ENCODE measurements around the gene CCNH. TPM values are rescaled to one million over a fixed set of nuclear protein-coding genes. Genes with fewer than 3 reads are reported as not detected.
A peak's percentile ranks its signal among the peaks of the same experiment; 100 is the strongest.

The CCNH gene
- total and polyA plus RNA-seq, 2 of the 4 experiments (the other 2 are of a cell fraction) = 37.4 to 100 TPM

GRCh38 chr5:87392801-87393200, 19.9 kb downstream of the CCNH start:
- Histone ChIP-seq H3K4me3 (ENCODE audit: insufficient read depth, low read depth, low read length) (no peak overlapping the region), H2AFZ (replicated peaks; ENCODE audit: low read length, poor library complexity) (no peak overlapping the region), H3K36me3 (ENCODE audit: control insufficient read depth, insufficient read depth, low read length) (peaks cover 29% of the 10 kb centered on the region), H4K91ac (ENCODE audit: insufficient read depth, low read depth, low read length) (peak overlapping the region; percentile 69), H3K4ac (ENCODE audit: low read depth, low read length) (peak overlapping the region; percentile 81; the same call in 1 of the 2 replicates), H3K18ac (ENCODE audit: low read depth, low read length) (peak overlapping the region; percentile 93; the same call in 1 of the 2 replicates), H2BK20ac (ENCODE audit: low read depth, low read length) (peak overlapping the region; percentile 87; the same call in 1 of the 2 replicates), H3K14ac (replicated peaks; ENCODE audit: low read depth, low read length) (peak overlapping the region; percentile 85), H3K56ac (ENCODE audit: extremely low read depth, insufficient read depth, low read length) (peak overlapping the region; percentile 39; the same call in 1 of the 2 replicates), H2AK5ac (ENCODE audit: low read depth, low read length) (peak overlapping the region; percentile 45), H3K79me1 (ENCODE audit: low read depth in 1 of 2, low read length in 2 of 2) (peaks cover 18 to 39% of the 10 kb centered on the region in 2 experiments), H2AK9ac (replicated peaks; ENCODE audit: low read depth, low read length, poor library complexity) (no peak overlapping the region), H3K9me3 (ENCODE audit: control insufficient read depth, insufficient read depth, low read length) (no peaks in the 10 kb centered on the region), H3K9me1 (ENCODE audit: insufficient read depth, low read length) (peaks cover 6% of the 10 kb centered on the region; the same call in 1 of the 2 replicates), H3K27ac (ENCODE audit: insufficient read depth, low read length) (no peak overlapping the region), H4K5ac (ENCODE audit: low read depth, low read length) (peak overlapping the region; percentile 25; the same call in 1 of the 2 replicates), H4K20me1 (ENCODE audit: insufficient read depth, low read length) (no peaks in the 10 kb centered on the region), H2BK15ac (ENCODE audit: low read depth, low read length) (peak overlapping the region; percentile 20; the same call in 1 of the 3 replicates), H3K4me2 (ENCODE audit: low read depth, low read length) (peak overlapping the region; percentile 56; the same call in 1 of the 2 replicates), H4K8ac (ENCODE audit: low read depth in 2 of 2, low read length in 2 of 2) (peak overlapping the region; percentile 29 to 93; a peak in 2 of 4 replicates), H3K27me3 (ENCODE audit: control insufficient read depth, insufficient read depth, low read length) (no peaks in the 10 kb centered on the region), H3K9ac (ENCODE audit: low read depth, low read length) (no peak overlapping the region; the same call in 1 of the 2 replicates), H3K23ac (ENCODE audit: low read depth, low read length) (peak overlapping the region; percentile 80; the same call in 1 of the 2 replicates), H2BK5ac (ENCODE audit: low read depth, low read length, poor library complexity, severe bottlenecking) (peak overlapping the region; percentile 99), H3K4me1 (ENCODE audit: control insufficient read depth, insufficient read depth, low read length) (peaks cover 14% of the 10 kb centered on the region), H2BK120ac (ENCODE audit: low read depth, low read length) (peak overlapping the region; percentile 89)
- POLR2A ChIA-PET (ENCODE audit: unreplicated experiment) = no interaction called here
- in situ Hi-C loops (cut with MboI; ENCODE audit: low sequenced_read_pairs) = no loop called here
- dilution Hi-C loops (cut with HindIII; ENCODE audit: low sequenced_read_pairs, unreplicated experiment) = no loop called here
- WGBS, 2 experiments (ENCODE audit: extremely low coverage in 2 of 2, insufficient read length in 1 of 2) = no CpG with 5 or more reads among the region's 4 CpGs
- no peak for TF ChIP-seq SMC3 (IDR thresholded peaks at IDR 0.05; ENCODE audit: low read depth, low read length)
- no peak for TF ChIP-seq CTCF (conservative IDR thresholded peaks at IDR 0.05; ENCODE audit: low read depth, low read length)
- TF ChIP-seq, protein P1, sequence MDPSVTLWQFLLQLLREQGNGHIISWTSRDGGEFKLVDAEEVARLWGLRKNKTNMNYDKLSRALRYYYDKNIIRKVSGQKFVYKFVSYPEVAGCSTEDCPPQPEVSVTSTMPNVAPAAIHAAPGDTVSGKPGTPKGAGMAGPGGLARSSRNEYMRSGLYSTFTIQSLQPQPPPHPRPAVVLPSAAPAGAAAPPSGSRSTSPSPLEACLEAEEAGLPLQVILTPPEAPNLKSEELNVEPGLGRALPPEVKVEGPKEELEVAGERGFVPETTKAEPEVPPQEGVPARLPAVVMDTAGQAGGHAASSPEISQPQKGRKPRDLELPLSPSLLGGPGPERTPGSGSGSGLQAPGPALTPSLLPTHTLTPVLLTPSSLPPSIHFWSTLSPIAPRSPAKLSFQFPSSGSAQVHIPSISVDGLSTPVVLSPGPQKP (IDR thresholded peaks at IDR 0.05; ENCODE audit: borderline replicate concordance, low read depth, low read length) = no peak
- TF ChIP-seq CHD1 (IDR thresholded peaks at IDR 0.05; ENCODE audit: low read depth, low read length) = no peak
- no peak for TF ChIP-seq MAFK (IDR thresholded peaks at IDR 0.05; ENCODE audit: low read depth, low read length)
- TF ChIP-seq MAZ (IDR thresholded peaks at IDR 0.05; ENCODE audit: borderline replicate concordance, low read depth, low read length) = no peak
- TF ChIP-seq MXI1 (IDR thresholded peaks at IDR 0.05; ENCODE audit: borderline replicate concordance, low read depth, low read length) = no peak
- no peak for TF ChIP-seq POLR2A (IDR thresholded peaks at IDR 0.05; ENCODE audit: low read depth, low read length)
- CTCF ChIA-PET = no interaction called here
- intact Hi-C loops (cut with micrococcal nuclease) = loop anchor here (5.0 kb wide), 1 partner anchor 270 kb away; no protein-coding TSS in a partner anchor
- ATAC-seq (ENCODE audit: low read depth) (no peak), DNase-seq (no peak)
- BruUV-seq (replicated peaks) = no TSS peak

All from IMR-90 (cell line).